WERI-Rb-1 (cell line): Measurements from ENCODE around the gene ZNF236.
A peak's percentile ranks its signal among the peaks of the same experiment; 100 is the strongest.

Experiments
- DNase-seq: peaks from one replicate; pipeline ENCODE4 v3.0.0-alpha.2; 2020
- H3K27ac ChIP-seq: fragments of 250-450 bp; sonication (Bioruptor Pico); 2 replicates; pipeline ENCODE4 v1.5.1; 2020; ENCODE audit warnings: mild to moderate bottlenecking, moderate library complexity
- H3K27me3 ChIP-seq: fragments of 250-450 bp; sonication (Bioruptor Pico); 2 replicates; pipeline ENCODE4 v1.5.1; 2021; ENCODE audit warnings: mild to moderate bottlenecking, low read depth, moderate library complexity; ENCODE audit not compliant: insufficient read depth, severe bottlenecking
- H3K36me3 ChIP-seq: fragments of 250-450 bp; sonication (Bioruptor Pico); 2 replicates; pipeline ENCODE4 v1.5.1; 2020; ENCODE audit warnings: mild to moderate bottlenecking, moderate library complexity
- H3K4me3 ChIP-seq: 2 replicates; pipeline ENCODE4 v1.5.1; 2011; ENCODE audit warnings: low read depth, mild to moderate bottlenecking, control low read depth, low read length
- H3K9me3 ChIP-seq: fragments of 250-450 bp; sonication (Bioruptor Pico); 2 replicates; pipeline ENCODE4 v1.5.1; 2021; ENCODE audit warnings: mild to moderate bottlenecking, moderate library complexity; ENCODE audit not compliant: severe bottlenecking
- TF ChIP-seq, protein P1 (sequence below): IDR thresholded peaks from 2 replicates; pipeline ENCODE4 v1.5.1; 2011; ENCODE audit warnings: low read depth, mild to moderate bottlenecking, control low read depth, inconsistent platforms, low read length

Gene ZNF236

DNA sequence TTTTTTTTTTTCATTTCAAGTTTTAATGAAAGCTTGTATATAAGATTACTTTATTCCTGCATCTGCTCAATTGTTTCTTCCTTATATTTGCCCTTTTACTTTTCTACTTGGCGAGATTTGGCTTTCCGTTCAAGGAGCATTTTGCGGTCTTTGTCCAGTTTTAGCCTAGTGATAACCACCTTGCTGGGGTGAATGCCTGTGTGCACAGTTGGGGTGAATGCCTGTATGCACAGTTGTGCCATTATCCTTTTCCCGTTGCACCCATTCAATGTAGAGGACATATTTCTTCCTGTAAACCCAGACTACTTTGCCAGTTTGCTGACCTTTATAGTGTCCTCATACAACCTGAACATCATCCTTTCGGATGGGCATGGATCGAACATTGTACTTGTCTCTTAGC is 12.0 kb downstream of the ZNF236 start:
- H3K9me3 ChIP-seq: no peaks in the 10 kb centered on the region
- TF ChIP-seq, protein P1, sequence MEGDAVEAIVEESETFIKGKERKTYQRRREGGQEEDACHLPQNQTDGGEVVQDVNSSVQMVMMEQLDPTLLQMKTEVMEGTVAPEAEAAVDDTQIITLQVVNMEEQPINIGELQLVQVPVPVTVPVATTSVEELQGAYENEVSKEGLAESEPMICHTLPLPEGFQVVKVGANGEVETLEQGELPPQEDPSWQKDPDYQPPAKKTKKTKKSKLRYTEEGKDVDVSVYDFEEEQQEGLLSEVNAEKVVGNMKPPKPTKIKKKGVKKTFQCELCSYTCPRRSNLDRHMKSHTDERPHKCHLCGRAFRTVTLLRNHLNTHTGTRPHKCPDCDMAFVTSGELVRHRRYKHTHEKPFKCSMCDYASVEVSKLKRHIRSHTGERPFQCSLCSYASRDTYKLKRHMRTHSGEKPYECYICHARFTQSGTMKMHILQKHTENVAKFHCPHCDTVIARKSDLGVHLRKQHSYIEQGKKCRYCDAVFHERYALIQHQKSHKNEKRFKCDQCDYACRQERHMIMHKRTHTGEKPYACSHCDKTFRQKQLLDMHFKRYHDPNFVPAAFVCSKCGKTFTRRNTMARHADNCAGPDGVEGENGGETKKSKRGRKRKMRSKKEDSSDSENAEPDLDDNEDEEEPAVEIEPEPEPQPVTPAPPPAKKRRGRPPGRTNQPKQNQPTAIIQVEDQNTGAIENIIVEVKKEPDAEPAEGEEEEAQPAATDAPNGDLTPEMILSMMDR: no peak
- H3K27me3 ChIP-seq: no peaks in the 10 kb centered on the region
- DNase-seq: no peak
- no peak overlapping the region for H3K4me3 ChIP-seq
- no peak overlapping the region for H3K27ac ChIP-seq
- no peaks in the 10 kb centered on the region; the same call in 1 of the 2 replicates for H3K36me3 ChIP-seq

DNA sequence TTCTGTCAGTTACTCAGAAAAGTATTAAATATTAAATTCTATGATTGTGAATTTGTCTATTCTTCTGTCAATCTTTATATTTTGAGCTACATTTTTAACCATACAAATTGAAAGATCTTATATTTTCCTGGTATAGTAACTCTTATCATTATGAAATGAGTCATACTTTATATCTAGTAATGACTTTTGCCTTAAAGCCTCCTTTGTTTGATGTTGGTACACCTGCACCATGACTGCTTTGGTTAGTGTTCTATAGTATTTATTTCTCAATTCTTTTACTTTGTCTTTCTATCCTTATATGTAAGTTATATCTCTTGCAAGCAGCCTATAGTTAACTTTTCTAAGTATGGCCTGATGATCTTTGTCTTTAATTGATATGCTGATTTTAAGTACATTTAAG is 13.0 kb downstream of the ZNF236 start:
- no peaks in the 10 kb centered on the region for H3K27me3 ChIP-seq
- no peaks in the 10 kb centered on the region for H3K9me3 ChIP-seq
- TF ChIP-seq, protein P1: no peak
- no peaks in the 10 kb centered on the region; the same call in 1 of the 2 replicates for H3K36me3 ChIP-seq
- DNase-seq: no peak
- H3K4me3 ChIP-seq: no peak overlapping the region
- no peak overlapping the region for H3K27ac ChIP-seq

DNA sequence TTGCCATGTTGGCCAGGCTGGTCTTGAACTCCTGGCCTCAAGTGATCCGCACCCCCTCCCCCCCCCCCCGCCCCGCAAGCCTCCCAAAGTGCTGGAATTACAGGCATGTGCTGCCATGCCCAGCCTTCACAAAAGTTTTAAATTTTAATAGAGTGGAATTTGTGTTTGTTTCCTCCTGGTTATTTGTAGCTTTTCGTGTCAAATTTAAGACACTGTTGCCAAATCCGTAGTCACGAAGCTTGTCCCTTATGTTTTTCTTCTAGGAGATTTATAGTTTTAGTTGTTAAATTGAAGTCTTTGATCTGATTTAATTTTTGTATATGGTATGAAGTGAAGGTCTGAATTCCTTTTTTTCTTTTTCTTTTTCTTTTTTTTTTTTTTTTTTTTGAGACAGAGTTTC is 14.7 kb downstream of the ZNF236 start:
- no peaks in the 10 kb centered on the region for H3K27me3 ChIP-seq
- TF ChIP-seq, protein P1: no peak

DNA sequence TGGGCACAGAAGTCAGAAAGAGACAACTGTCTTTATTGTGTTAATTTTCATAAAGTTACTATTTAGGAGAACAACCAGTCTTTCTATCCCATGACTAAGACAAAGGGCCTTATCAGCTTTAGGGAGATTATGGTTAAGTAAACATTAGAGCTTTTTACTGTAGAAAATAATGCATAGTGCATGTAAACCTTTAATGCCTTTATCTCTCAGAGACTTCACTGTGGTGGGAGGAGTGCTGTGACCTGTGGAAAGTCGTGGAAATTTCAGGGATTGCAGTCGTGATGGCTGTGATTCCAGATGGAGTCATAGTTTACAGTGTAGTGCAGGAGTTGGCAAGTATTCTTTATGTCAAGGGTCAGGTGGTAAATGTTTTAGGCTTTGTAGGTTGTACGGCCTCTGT is 15.8 kb downstream of the ZNF236 start:
- Histone ChIP-seq H3K9me3 (no peaks in the 10 kb centered on the region), H3K27ac (peak overlapping the region; percentile 2), H3K27me3 (no peaks in the 10 kb centered on the region), H3K4me3 (no peak overlapping the region), H3K36me3 (no peaks in the 10 kb centered on the region; the same call in 1 of the 2 replicates)
- TF ChIP-seq, protein P1: no peak
- no peak for DNase-seq

More for the DNA sequence above, 14.7 kb downstream of the ZNF236 start:
- Histone ChIP-seq H3K27ac (no peak overlapping the region), H3K36me3 (no peaks in the 10 kb centered on the region; the same call in 1 of the 2 replicates), H3K4me3 (no peak overlapping the region), H3K9me3 (no peaks in the 10 kb centered on the region)
- DNase-seq: no peak

DNA sequence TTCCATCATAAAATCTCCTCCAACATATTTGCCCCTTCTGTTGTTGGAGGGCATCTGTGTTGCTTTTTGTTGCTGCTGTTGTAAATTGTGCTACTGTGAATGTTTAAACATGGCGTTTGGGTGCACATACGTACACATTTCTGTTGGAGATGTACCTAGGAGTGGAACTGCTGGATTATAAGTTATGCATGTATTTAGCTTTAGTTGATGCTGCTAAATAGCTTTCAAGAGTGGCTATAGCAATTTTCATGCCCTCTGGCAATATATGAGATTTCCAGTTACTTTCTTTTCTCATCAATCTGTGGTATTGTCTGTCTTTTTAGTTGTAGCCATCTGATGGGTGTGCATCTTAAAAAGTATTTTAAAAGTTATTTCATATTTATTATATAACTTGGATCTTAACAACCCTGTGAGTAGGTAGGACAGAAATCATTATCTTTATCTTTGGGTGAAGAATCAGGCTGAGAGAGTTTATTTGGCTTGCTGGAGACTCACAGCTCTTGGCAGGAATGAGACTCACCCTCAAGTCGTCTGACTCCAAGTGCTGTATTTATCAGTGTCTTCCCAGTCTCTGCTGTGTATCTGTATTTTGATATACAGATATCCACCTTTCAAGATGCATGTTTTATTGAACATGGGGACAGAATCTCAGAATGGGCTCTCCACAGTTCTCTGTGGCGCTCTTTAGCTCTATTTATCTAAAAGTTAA is 16.9 kb downstream of the ZNF236 start:
- no peak for DNase-seq
- no peaks in the 10 kb centered on the region; the same call in 1 of the 2 replicates for H3K36me3 ChIP-seq
- no peak overlapping the region for H3K4me3 ChIP-seq
- no peaks in the 10 kb centered on the region for H3K27me3 ChIP-seq
- no peak overlapping the region for H3K27ac ChIP-seq
- TF ChIP-seq, protein P1: no peak
- no peaks in the 10 kb centered on the region for H3K9me3 ChIP-seq
